ENCODE data around the gene SPCS1. TPM values are rescaled to one million over a fixed set of nuclear protein-coding genes. Genes with fewer than 3 reads are reported as not detected.
"Not testable (repeated sequence)": the region's sequence is repeated elsewhere in the genome, so short reads cannot be mapped to it uniquely, and the experiment has no call there.

The SPCS1 gene
- total RNA-seq, result 52.4 and 77.1 TPM in 2 replicates

DNA sequence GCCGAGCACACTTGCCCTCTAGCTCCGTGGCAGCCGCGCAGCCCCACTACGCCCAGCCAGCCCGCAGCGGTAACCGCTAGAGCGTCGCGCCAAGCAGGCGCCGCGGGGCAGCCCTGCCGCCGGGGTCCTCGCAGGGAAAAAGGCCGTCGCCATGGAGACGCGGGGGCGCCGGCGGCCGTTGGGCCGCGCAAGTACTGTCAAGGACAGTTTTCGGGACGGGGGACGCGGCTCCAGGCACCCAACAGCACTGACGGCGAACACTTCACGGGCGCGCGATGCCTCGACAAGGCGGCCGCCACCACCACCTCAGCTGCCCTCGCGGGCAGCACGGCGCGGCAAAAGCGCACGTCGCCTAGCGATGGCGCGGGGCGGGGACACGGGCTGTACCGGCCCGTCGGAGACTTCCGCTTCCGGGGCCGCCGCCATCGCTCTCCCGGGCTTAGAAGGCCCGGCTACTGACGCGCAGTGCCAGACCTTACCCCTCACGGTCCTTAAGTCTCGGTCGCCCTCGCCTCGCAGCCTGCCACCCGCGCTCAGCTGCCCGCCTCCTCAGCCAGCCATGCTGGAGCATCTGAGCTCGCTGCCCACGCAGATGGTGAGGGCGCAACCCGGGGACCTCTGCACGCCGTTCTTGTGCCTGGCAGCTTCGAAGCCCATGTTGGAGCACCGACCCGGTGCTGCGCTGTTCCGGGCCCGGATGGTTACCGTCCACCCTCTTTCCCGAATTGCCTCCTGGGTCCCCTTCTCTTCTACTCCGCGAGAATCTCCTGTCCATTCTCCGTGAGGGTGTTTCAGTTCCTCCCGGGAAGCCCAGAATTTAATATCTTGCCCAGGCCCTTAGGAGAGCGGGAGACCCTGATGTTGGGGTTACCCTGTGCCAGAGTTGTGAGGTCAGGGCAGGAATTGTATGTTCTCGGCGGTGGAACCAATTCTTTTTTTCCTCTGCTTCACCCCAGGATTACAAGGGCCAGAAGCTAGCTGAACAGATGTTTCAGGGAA is at the start of gene SPCS1, which contains the start of gene GLT8D1:
TSS of gene SPCS1 (plus strand) at position 419 of the 999 bp plus-strand sequence. CDS start at position 560, 141 bp downstream.
TSS of gene GLT8D1 (minus strand) at position 104 of the 999 bp plus-strand sequence. CDS start 5,331 bp downstream, outside the sequence.
- DNase-seq (ENCODE audit: low read depth), result peak; percentile 69

DNA sequence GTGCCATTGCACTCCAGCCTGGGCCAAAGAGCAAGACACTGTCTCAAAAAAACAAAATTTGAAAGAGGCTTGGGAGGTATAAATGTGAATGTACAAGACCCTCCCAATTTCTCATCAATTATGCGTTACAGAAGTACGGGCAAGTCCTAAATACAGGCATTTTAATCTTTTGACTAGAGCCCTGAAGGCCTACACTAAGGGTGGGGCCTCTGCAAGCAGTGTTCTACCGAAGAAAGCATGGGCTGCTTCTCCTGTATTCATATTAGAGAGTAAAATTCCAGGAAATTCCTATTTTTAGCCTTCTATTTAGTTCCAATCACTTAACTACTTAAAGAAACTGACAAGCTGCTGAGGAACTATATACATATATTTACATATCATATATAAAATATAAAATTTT is 45.9 kb upstream of the SPCS1 start:
- DNase-seq (ENCODE audit: low read depth), result no peak

DNA sequence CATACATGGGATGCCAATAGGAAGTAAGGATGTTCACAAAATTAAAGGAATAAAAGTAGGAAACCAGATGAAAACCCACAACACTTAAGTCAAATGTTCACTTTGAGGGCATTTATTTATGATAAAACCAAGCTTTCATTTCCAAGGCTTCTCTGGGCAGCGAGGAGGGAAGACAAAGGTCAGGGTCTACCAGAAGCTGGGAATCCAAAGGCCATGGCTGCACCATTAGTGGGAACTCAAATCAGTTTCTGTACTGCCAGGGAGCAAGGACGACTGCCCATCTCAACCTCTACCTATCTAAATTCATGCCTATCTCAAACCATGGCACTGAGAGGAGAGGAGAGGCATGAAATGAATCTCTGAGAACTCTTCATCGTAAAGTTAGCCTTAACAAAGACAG is 42.8 kb upstream of the SPCS1 start:
- no peak for DNase-seq (ENCODE audit: low read depth)

DNA sequence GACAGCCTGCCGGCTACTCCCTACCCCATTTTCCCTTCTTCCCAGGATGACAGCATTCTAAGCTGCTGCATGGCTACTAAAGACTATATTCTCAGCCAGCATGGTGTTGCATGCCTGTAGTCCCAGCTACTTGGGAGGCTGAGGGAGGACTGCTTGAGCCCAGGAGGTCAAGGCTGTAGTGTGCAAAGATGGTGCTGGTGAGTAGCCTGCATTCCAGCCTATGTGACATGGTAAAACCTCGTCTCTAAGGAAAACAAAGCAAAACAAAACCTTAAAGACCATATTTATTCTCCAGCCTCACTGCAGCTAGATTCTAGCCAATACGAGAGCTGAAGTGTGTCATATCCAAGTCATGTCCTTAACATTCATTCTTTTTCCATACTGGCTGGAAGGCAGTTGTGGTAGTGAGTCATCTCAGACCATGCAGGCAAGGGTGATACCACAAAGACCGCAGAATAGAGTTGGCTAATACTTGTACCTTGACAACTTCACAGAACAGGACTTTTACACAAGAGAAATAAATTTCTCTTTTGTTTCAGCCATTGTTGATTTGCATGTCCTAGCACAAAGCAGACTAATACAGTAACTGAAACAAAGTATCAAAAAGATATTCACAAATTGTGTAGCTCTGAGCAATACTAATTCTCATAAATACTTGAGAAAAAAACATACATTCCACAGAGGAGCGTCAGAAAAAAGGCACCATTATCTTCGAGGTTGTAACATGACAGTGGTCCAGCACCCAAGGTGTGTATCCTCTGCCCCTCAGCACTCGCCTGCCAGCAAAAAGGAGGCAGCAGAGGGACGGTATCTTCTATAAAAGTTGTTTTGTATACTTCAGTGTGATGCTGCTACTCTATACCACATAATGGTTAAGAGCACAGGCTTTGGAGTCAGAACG is 35.0 kb upstream of the SPCS1 start:
- DNase-seq (ENCODE audit: low read depth), result peak; percentile 100

DNA sequence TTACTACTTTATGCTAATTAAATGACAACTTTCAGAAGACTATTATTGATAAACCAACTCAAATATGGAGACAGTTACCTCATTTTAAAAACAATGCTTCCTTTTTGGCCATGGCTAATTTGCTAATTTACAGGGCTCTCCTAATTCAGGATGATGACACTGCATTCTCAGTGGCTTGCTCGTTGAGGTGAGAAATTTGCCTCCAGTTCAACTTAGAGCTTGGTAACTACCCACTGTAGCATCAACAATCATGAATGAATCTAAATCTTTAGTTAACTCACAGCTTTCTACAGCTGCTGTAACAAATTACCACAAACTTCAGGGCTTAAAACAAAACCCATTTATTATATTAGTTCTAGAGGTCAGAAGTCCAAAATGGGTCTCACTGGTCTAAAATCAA is 34.2 kb upstream of the SPCS1 start:
- DNase-seq (ENCODE audit: low read depth), result peak; percentile 77

DNA sequence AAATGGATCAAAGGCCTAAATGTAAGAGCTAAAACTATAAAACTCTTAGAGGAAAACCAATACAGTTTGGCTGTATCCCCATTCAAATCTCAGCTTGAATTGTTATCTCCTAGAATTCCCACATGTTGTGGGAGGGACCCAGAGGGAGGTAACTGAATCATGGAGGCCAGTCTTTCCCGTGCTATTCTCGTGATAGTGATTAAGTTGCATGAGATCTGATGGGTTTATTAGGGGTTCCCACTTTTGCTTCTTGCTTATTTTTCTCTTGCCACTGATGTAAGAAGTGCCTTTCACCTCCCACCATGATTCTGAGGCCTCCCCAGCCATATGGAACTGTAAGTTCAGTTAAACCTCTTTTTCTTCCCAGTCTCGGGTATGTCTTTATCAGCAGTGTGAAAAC is 29.7 kb upstream of the SPCS1 start:
- DNase-seq (ENCODE audit: low read depth), result not testable (repeated sequence)

DNA sequence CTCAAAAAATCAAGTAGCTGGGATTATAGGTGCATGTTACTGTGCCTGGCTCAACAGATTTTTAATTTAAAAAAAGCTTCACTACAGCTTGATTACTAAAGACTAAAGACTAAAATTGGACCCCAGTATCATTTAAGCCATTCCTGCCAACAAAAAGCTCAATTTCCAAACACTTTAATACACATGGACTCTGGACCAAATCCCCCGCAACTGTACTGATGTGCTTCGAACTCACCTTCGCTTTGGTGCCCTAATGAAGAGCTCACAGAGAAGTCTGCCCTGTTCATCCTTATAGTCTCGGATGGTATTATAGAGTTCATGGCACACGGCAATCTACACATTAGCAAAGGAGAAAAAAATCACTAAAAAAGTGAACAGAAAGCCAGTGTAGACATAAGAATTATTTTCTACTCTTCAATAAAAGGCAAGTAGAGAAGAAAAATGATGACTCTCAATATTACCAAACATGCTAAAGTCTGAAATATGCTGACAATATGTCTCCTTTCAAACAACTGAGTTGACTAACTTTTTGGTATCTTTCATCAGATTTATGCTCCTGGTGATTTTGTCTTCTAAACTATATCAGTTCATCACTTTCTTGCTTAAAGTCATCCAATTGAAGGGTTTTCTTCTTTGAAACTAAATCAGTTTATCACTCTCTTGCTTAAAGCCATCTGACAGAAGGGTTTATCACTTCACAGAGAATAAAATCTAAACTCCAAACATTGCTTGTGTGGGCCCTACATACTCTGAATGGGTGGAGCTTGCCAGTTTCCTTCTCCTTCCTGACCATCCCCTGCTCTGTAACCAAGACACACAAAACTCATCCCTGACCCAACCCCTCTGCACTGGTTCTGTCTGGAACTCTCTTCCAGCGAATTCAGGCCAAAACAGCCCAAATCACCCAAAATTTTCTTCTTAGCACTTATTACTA is 27.4 kb upstream of the SPCS1 start:
- no peak for DNase-seq (ENCODE audit: low read depth)

DNA sequence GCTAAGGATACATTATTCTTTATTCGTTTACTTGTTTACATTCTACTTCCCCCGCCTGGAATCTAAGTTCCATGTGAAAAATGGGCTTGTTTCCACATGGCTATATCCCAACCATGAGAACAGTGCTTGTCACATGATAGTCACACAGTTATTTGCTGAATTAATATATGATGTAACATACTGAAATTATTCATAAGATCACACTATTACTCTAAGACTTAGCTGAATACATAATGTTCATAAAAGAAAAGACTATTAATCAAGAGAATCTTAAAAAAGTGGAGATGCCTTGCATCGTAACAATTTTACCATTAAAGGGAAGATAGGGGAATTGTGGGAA is 26.7 kb upstream of the SPCS1 start:
- no peak for DNase-seq (ENCODE audit: low read depth)

DNA sequence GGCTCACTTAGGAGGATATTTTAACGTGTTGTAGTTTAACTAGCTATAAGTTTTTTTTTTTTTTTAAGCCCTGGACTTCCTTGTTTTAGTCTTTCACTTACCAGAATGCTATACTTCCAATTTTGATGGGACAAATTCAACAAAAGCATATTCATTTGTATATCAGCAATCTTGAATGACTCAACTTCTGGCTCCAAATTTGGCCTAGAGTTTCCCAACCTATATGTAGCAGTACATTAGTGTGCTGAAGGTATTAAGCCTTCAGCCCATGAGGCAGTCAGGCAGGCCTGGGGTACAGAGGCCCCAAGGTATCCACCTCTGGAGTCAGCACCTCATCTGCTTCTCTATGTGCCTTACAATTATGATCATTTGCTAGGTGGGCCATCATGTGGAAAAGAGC is 26.1 kb upstream of the SPCS1 start:
- no peak for DNase-seq (ENCODE audit: low read depth)

DNA sequence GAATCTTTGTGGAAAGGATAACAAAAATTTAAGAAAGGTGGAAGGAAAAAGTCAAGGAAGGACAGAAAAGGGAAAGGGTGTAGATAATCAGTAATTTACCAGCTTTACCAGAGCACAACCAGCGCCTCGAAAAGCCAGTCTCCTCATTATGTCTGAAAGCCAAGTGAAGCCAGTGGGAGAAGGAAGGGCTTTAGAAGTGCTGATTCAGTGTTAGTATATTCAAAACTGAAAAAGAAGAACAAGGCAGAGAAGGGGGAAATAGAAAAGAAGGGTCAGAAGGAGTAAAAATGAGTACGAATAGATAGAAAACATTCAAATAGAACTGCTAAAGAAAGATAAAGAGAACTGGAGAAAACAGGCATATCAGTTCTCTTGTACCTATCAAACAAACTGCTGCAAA is 24.3 kb upstream of the SPCS1 start:
- DNase-seq (ENCODE audit: low read depth), result no peak

DNA sequence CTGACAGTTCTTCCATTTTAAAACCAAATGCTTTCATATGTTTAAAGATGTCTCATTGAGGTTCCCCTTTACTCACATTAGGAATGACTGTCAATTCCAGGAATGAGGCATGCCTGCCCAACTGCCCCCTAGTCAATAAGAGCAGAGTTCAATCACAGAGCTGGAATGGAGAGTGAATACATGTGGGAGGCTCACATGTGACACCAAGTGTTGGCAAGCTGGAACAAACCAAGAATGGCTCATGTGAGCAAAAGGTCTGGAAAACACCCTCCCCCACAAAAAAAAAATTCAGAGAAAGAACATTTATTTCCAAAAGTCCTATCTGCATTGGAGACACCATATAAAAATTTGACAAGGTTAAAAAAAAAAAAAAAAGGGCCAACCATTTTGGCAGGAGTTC is 23.9 kb upstream of the SPCS1 start:
- peak; percentile 92 for DNase-seq (ENCODE audit: low read depth)

DNA sequence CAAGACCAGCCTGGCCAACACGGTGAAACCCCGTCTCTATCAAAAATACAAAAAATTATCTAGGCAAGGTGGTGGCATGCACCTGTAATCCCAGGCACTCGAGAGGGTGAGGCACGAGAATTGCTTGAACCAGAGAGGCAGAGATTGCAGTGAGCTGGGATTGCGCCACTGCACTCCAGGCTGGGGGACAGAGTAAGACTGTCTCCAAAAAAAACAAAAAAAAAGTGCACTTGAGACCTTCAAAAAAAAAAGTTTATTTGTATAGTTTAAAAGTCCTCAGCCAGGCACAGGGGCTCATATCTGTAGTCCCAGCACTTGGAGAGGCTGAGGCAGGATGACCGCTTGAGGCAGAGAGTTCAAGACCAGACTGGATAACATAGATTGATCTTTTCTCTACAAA is 22.3 kb upstream of the SPCS1 start:
- DNase-seq (ENCODE audit: low read depth), result no peak

DNA sequence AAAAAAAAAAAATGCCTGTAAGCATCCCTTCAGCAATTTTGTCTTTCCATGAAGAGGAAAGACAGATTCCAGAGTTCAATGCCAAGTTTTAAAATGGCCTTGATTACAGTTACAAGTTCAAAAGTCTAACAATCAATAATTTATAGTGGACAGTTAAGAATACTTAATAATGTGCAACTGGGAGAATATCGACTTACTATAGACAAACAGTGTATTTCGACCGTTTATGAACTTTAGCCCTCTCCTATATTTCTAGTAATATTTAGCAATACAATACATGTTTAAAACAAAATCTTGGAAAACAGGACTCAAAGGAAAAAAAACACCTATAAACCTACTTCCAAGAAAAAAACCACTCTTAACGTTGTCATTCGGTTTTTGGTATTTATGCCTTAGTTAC is 21.7 kb upstream of the SPCS1 start:
- DNase-seq (ENCODE audit: low read depth), result no peak

DNA sequence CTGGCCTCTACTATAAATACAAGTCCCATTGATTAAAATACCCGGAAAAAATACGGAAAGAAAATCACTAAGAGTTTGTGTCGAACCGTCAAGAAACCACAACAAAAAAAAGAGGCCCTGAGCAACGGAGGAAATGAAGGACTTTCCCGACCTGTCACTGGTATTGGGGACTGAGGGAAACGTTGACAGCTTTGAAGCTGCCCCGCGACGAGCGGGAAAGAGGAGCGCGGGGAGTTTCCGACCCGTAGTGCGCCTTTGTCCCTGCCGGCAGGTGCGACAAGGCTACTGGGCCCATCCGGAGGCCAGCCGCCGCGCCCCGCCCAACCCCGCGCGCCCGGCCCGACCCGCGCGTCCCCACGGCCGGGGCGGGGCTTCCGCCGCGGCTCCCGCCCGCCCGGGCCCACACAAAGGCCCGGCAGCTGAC is 20.6 kb upstream of the SPCS1 start:
- no peak for DNase-seq (ENCODE audit: low read depth)

DNA sequence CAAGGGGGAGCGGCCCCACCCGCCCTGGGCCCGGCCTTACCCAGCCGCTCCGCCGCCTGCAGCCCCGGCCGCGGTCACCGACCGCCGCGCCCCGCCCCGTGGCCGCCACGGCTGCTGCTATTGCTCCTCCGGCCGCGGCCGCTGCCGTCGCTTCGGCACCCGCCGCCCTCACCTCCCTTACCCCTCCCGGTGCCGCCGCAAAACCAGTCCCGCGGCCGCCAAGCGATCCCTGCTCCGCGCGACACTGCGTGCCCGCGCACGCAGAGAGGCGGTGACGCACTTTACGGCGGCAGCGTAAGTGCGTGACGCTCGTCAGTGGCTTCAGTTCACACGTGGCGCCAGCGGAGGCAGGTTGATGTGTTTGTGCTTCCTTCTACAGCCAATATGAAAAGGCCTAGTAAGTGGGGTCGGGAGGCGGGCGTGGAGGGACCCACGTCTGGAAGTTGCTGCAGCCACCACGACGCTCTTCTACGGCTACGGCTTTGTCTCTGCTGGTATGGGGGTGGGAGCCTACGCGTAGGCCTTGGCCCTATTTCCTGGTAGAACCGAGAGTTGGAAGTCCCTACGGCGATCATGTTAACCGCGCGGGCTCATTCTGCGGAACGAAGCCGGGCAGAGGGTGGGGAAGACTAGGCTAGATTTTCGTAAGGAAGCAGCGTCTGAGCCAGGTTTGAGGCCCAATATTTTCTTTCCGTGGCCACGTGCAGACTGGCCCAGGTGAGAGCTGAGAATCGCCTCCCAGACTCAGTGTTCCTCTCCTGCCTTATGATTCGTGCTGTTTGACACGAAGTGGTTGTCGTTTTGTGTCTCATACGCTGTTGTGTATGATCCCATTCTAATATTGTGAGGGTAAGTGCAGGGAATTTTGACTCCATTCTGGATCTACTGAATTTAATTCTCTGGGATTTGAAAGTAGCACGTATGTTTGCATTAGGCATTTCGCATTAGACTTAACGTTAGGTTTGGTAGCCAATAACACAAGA is 19.9 kb upstream of the SPCS1 start, which contains the start of the genes GNL3 and PBRM1:
TSS of gene GNL3 (plus strand) at position 324 of the 983 bp plus-strand sequence. CDS start at position 385, 61 bp downstream.
TSS of gene PBRM1 (minus strand) at position 205 of the 983 bp plus-strand sequence.
- peak; percentile 87 for DNase-seq (ENCODE audit: low read depth)

DNA sequence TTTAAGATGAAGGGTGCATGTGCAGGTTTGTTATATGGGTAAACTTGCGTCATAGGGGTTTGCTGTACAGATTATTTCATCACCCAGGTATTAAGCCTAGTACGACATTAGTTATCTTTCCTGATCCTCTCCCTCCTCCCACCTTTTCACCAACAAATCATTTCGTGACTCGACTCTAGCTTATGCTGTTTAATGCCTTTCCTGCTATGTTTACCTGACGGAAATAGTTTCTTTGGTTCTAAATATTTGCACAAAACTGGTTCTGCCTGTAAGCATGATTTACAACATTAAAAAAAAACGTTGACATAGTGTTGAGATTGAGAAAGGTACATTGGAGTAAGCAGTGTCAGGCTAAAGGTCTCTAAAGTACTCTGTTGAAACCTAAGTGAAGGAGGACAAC is 17.6 kb upstream of the SPCS1 start:
- no peak for DNase-seq (ENCODE audit: low read depth)

DNA sequence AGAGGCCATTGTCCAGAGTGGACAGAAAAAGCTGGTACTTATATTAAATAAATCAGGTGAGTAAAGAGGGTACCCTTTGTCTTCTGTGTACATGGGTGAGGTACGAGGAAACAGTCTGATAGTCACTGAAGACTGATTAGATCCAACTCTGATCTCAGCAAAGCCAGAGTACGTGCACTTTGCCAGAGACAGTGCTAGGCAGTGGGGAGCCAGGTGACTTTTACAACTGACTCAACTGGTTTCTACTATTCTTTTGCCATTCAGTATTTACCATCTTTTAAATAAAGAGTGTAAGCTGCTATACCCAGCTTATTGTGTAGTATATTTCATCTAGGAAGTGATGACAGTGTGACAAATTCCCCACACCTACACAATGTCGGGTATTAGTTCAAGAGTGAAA is 16.8 kb upstream of the SPCS1 start:
- DNase-seq (ENCODE audit: low read depth), result no peak

DNA sequence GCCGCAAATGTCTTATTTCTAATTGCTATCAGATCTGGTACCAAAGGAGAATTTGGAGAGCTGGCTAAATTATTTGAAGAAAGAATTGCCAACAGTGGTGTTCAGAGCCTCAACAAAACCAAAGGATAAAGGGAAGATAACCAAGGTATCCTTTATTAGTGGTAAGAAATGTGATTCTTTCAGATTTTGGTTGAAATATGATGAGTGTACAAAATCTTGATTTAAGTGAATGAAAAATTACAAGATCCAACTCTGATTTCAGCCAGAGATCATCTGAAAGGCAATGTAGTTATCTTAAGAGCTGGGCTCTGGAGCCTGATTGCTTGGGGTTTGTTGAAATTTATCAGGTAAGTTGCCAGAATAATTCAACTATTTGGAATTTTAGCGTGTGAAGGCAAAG is 15.3 kb upstream of the SPCS1 start:
- DNase-seq (ENCODE audit: low read depth), result no peak

DNA sequence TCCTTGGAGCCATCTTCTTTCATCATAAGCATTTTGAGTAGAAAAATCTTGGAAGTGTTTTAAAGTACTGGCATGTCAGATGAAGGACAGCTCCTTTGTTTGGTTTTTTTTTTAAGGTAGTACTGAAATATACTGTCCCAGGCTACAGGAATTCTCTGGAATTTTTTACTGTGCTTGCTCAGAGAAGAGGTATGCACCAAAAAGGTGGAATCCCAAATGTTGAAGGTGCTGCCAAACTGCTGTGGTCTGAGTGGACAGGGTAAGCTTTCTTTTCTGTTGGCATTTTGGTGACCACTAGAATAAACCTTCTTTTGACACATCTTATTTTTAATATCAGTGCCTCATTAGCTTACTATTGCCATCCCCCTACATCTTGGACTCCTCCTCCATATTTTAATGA is 12.8 kb upstream of the SPCS1 start:
- DNase-seq (ENCODE audit: low read depth), result no peak

All from renal cortical epithelial cell (primary cell).